Stimulated activated CD8-positive, alpha-beta memory T cell treated with anti-CD3 and anti-CD28 coated beads, Interleukin-4, amount 100 ng/mL, for 4 hours (primary cell): ENCODE data around the gene PTK7.
A peak's percentile ranks its signal among the peaks of the same experiment; 100 is the strongest.
"Not testable (repeated sequence)": the region's sequence is repeated elsewhere in the genome, so short reads cannot be mapped to it uniquely, and the experiment has no call there.

ENCODE experiments used
- DNase-seq, 2 donors: peaks; one replicate each; pipeline ENCODE4 v3.0.0-alpha.2; 2020; ENCODE audit warnings: low read depth in 2 of 2, low spot score in 1 of 2

PTK7 gene

DNA sequence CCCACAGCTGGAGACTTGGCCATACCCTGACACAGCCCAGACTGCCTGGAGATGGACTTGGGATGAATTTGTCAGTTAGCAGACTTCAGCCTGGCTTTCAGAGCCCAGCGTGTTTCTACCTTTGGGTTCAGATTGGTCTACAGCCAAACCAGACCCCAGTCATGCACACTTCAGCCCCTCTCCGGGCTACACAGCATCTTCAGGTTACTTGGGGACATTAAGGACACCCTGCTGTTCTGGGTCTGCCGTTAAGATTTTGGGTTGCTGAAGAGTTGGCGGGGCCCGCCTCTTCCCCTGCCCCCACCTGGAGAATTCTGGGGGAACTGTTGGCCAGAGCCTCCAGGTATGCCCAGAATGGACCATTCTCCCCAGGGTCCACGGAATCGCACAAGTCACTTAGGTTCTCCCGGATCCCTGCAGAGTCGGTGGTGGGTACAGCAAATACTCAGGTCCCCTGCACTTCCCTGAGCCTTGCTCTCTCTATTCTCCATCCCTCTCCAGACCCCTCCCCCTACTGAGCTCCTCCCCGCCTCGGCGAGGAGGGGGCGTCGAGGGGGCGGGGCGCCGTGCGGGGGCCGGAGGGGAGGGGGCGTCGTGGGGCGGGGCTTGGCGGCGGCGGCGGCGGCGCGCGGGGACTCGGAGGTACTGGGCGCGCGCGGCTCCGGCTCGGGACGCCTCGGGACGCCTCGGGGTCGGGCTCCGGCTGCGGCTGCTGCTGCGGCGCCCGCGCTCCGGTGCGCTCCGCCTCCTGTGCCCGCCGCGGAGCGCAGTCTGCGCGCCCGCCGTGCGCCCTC lies at the start of gene PTK7:
TSS of gene PTK7 (plus strand) at position 645 of the 794 bp plus-strand sequence. CDS start 175 bp downstream, outside the sequence.
- no peak for DNase-seq

DNA sequence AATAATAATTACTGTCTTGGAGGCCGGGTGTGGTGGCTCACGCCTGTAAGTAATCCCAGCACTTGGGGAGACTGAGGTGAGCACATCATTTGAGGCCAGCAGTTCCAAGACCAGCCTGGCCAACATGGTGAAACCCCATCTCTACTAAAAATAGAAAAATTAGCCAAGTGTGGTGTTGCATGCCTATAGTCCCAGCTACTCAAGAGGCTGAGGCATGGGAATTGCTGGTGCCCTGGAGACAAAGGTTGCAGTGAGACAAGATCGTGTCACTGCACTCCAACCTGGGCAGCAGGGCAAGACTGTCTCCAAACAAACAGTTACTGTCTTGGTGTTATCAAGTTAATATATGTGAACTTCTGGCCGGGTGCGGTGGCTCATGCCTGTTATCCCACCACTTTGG lies 49.7 kb upstream of the PTK7 start:
- no peak for DNase-seq

DNA sequence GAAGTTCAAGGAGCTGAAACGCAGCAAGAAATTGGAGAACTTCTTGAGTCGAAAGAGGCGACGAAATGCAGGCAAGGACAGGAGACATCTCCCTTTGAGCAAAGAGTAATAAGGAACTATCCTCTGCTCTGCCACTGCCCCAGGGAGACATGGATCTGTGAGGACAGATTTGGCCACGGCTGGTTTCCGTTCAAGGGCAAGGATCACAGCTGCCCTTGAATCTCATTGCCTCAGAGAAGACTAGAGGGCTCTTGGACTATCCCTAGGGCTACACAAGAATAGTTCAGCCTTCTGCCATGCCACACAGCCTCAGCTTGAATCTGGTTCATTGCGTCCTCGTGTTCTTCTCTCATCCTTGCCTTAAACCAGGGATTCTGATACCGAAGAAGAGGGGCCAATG lies 47.0 kb upstream of the PTK7 start:
- no peak for DNase-seq

DNA sequence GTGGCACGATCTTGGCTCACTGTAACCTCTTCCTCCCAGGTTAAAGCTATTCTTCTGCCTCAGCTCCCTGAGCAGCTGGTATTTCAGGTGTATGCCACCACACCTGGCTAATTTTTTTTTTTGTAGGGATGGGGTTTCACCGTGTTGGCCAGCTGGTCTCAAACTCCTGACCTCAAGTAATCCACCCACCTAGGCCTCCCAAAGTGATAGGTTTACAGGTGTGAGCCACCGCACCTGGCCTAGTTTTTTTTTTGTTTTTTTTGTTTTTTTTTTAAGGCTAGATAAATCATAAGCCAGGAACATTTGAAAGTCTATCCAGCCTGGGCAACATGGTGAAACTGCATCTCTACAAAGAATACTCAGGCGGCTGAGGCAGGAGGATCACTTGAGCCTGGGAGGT lies 43.8 kb upstream of the PTK7 start:
- DNase-seq, result no peak

DNA sequence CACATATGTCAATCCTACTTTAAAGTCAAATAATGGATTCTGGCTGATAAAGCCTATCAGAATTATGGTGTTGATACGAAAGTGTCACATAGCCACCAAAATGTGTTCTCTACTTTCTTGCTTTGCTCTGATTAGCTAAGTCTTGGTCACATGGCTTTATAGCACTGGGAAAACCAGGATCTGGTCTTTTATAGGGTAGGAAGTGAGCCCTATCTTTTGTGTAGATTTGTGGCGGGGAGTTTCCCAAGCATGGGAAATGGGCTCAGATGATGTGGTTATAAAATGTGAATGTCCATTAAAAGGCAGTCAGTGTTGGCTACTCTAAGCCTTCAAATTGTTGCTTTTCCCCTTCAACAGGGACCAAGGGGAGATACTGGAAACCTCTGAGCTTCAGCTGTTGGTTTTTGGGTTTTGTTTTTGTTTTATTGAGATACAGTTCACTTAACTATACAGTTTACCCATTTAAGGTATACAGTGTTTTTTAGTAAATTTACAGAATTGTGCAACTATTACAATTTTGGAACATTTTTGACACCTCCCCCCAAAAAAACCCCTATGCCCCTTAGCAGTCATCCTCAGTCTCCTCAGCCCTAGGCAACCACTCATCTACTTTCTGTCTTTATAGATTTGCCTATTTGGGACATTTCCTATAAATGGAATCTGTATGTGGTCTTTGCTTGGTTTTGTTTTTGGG lies 42.5 kb upstream of the PTK7 start:
- no peak for DNase-seq

DNA sequence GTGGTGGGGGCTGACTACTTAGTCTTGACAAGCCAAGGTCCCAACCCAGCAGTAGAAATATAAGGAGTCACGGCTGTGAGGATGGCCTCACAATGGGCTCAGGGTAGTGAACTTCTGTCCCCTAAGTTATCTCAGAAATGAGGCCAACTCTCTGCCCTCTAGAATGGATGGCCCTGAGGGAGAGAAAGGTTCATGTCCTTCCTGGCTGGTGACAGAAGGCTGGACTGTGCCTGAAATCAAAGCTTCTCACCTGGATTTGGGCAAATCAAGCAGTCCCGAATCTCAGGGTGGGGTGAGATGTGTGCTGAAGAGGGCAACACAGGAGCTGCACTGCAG lies 42.0 kb upstream of the PTK7 start:
- DNase-seq, result no peak

DNA sequence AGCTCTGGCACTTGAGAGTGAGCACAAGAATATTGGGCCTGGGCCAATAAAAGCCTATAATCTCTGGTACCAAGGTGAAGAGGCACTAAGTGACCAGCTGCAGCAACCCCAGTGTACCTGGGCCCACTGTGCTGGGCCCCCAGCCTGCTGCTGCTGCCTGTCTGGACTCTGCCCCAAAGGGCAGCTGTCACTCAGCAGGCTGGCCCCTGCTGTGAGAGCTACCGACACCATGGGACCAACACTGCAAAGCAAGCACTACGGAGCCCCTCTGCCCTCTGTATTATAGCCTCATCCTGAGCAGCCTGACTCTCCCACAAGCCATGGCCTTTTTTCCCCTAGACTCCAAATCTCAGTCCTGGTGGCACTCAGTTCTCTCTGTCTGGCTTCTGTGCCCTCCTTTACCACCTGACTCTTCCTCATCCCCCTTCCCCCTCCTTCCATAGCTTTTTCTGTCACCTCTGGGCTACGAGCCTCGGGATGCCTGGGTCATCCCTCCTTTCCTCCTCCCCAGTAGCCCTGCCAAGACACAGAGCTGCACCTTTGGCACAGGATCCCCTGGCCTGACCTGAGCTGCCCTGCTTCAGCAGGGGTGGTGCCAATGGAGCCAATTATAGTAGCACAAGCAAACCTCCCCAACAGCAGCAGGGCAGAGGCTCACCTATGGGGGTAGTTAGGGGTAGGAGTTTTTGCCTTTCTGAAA lies 40.5 kb upstream of the PTK7 start:
- no peak for DNase-seq

DNA sequence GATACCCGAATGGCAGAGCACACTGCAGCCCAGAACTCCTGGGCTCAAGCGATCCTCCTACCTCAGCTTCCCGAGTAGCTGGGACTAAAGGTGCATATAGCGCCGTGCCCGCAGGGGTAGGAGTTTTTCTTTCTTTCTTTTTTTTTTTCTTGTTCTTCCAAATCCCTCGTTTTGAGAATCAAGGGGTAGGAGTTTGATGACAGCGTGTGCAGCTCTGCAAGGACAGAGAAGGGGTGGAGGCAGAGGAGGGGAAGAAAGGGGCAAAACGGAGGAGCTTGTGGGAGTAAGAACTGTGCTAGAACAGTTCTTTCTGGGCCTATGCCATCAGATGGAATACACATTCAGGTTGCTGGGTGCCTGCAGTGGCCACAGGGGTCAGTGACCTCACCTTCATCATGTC lies 39.4 kb upstream of the PTK7 start:
- DNase-seq, result no peak

DNA sequence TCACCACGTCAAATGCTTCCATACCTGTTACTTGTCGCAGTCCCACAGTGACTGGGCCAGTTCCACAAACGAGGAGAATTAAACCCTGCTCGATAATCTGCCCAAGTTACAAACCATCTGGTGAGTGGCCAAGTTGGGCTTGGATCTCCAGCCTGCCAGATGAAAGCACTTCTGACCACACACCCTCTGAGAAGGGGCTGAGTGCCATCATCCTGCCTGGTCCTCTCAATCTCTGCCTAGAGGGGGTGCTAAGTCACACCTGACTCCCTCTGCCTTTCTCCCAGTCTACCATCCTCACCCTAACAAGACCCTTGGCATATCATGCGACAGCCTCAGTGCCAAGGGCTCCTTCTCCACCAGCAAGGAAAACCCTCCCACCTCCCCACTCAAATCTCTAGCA lies 38.9 kb upstream of the PTK7 start:
- no peak for DNase-seq

DNA sequence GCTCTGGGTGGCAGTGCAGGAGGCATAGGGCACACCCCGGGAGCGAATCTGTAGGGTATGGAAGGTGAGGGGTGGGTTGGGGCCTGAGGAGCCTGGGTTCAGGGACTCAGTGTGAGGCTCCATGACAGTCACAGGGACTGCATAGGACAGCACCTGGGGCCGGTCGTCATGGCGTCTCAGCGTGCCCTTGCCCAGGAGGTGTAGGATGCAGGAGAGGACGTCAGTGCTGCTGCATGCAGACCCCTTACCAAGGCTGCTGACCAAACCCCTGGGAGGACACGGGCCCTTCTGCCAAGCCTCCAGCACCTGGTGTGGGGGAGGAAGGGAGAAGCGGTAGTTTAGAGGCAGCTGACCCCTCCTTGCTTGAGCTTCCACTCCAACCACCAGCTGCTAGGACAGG lies 38.4 kb upstream of the PTK7 start:
- DNase-seq, result no peak

DNA sequence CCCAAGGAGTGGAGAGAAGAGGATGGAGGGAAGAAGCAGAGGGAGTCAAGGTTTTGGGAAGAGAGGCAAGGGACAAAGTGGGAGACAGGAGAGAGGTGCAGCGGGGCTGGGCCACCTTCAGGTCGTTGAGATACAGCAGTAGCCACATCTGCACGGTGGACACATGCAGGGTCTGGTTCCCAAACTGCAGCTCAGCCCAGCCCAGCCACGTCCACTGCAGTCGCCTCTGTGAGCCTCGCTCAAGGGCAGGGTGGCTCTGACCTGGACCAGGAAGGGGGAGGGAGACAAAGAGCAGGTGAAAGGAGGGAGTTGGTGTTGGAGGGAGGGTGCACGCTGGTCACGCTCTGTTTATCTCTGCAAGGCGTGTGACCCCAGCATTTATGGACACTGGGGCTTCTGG lies 37.4 kb upstream of the PTK7 start:
- no peak for DNase-seq

DNA sequence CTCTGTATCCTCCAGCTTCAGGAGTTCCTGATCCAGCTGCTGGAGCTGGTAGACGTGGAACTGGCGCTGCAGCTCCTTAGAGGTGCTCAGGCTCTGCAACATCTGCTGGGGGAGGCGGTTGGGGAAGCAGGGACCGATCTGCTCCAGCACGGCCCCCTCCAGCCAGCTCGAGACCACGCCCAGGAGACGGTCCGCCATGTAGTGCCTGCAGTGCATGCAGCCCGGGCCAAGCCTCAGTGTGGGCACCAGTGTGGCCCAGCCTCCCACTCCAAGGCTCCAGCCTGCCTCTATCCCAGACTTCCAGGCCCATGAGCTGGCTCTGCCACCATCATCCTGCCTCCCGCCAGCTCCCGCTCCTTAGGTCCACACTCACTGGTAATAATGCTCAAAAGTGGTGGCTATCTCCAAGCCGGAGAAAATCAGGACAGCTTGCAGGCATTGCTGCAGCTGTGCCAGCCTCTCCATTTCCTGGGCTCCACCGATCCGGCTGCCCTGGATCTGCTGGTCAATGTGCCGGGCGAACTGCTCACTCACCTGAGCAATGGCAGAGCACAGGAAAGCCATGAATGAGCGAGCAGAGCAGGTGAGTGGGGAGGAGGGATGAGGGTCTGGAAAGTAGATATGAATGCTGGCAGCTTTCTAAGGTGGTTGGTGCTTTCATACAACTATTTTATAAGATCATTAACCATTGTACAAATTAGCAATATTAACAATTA lies 35.4 kb upstream of the PTK7 start:
- no peak for DNase-seq

DNA sequence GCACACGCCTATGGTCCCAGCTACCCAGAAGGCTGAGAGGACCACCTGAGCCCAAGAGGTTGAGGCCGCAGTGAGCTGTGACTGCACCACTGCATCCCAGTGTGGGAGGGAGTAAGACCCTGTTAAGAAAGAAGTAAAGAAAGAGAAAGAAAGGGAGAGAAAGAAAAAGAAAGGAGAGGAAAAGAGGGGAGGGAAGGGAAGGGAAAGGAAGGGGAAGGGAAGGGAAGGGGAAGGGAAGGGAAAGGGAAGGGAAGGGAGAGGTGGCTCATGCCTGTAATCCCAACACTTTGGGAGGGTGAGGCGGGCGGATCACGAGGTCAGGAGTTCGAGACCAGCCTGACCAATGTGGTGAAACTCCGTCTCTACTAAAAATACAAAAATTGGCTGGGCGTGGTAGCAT lies 34.6 kb upstream of the PTK7 start:
- DNase-seq, result not testable (repeated sequence)

DNA sequence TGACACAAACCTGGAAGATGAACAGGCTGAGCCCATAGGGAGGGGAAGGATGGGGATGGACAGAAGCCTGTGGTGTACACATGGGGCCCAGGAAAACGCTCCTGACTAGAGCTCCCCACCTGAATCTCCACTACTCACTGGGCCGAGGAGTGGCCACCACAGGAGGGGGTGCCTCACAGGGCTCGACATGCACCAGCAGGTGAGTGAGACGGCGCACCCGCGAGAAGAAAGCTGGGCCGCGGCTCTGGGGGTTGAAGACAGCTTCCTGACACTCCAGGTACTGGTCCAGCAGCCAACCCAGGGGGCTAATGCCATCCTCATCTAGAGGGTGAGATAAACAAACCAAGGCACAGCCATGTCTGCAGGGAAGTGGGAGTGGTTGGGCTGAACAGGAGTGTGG lies 32.8 kb upstream of the PTK7 start:
- no peak for DNase-seq

DNA sequence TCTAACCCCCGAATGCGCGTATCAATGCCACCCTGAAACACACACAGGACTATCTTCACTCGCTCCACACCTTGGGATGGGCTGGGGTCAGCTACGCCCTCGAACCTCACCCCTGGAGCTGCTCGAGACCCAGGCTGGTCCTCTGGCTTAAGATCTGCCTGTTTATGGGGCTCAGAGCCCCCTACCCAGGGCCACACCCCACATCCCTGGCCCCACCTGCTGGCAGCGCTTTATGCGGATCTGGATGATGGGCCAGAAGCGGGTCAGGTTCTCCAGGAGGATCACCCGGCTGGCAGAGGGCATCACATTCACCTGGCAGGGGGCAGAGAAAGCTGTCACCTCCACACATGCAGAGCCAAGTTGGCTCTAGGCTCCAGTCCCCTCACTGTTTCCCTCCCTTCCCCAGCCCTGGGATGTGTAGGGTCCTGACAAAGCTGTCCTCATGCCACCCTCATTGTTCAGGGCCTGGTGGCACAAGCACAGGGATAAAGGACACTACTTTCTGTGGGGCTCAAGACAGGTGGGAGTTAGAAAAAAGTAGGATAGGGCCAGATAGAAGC lies 30.7 kb upstream of the PTK7 start:
- DNase-seq, result no peak

DNA sequence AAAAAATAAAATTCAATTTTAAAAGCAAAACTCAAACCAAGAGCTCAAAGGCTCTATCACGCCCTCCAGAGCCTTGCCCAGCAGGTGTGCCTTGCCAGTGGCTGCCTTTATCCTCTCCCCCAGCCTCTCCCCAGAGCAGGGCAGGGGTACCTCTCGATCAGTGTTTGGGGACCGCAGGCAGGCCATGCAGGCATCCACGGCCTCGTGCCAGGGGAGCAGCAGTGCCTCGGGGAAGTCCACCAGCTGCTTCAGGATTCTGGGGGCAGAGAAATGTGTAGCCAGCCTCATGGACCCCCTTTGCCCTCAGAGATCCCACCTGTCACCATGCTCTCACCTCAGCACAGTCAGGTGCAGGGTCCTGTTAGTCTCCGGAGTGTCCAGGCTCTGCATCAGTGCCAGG lies 28.1 kb upstream of the PTK7 start:
- no peak for DNase-seq

DNA sequence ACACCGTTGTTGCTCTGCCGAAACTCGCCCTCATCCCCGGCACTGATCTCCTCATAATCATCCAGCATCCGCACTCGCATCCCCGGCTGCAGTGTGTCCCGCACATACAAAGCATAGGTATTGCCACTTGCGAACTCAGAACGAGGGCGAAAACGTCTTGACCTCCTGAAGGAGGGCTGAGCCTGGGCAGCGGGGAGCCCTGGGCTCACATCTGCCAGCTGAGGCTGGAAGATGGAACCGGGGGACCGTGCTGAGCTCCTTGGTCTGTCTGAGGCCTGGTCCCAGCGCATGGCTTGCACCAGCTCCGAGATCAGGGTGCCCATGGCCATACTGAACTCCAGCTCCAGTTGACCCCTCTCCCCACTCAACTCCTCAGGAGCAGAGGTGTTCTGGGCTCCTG lies 25.1 kb upstream of the PTK7 start:
- no peak for DNase-seq

DNA sequence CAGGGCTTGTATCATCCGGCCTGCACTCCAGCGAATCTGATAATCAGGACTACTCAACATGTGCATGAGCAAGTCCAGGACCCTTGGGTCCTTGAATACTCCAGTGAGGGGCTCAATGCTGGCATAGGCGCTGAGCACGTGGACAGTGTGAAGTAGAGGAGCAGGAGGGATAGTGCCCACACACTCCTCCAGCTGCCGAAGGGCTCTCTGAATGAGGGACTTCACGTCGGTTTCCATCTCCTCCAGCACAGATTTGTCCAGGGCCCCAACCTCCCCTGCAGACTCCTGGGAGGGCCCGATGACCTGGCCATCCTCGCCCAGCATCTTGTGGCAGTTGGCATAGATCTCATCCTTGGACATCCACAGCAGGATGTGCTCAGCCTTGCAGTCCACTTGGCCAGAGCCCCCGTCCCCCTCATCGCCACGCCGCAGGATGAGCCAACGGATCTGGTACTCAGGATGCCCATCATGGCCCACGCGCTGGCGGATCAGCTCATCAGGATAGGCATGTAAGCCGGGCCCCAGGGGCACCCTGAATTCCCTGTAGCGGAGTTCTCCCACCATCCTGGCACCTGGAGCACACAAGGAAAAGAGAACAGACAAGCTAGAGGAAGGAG lies 23.8 kb upstream of the PTK7 start:
- no peak for DNase-seq

DNA sequence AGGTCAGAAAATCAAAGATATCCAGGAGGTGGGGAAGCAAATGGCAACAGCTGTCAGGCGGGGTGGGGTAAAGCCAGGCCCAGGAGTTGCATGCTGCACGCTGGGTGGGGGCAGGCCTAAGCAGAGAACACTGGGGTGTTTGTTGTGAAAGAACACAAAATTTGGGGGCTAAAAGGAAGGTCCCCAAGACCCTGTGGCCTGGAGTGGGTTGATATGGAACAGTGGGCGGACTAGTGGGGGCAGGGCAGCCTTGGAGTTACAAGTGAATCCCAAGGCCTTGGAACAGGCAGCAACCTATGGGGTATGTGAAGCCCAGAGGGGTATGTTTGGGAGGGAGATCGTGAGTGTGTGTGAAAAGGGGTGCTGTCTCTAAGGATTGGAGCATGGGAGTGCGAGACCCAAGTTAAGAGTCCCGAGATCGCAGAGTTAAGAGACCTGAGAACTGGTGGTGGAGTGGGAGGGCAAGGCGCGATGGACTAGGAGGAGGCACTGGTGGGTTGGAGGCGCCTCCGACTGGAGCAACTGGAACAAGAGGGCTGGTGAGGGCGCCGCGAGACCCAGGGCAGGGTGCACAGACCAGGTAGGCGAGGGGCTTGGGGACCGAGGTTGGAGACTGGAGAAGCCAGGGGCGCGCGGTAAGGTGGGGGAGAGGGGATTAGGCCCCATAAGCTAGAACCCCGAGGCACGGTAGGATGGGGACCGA lies 23.1 kb upstream of the PTK7 start:
- DNase-seq, result no peak

DNA sequence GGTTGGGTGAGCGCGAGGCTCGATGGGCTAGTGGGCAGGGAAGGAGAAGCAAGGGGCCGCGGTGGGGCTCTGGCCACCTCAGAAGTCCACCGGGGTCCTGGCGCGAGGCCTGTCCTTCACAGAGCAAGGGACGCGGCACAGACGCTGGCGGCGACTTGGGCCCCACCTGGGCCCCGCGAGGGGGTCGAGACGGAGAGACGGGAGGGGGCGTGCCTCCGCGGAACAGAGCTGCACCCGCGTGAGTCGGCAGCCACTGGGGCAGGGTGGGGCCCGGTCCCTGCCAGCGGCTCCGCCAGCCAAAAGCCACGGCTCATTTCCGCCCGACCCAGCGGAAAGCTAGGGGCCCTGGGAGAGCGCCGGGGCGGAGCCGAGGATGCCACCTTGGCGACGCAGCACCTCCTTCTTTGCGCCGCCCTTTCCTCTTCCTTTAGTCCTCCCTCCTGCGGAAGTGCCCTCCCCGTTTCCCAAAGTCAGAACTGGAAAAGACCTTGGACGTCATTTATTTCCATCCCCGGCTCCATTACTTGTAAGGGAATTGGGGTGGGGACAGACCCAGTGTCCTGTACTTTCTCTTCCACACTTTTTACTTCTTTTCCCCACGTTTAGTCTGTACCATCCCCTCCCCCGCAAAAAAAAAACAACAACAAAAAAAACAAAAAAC lies 22.4 kb upstream of the PTK7 start, which contains the start of gene CUL7:
TSS of gene CUL7 (minus strand) at position 307 of the 661 bp plus-strand sequence. CDS start 1,063 bp downstream, outside the sequence.
- peak; percentile 67 to 76 for DNase-seq
